B cell (primary cell): ENCODE results near the gene NUMB.

Experiments used
- CTCF ChIP-seq: fragments of 200-600 bp; IDR thresholded peaks from one replicate; pipeline ENCODE4 v1.8.0; 2022; ENCODE audit warnings: antibody characterized with exemption, mild to moderate bottlenecking
- EZH2 ChIP-seq: IDR thresholded peaks from 2 replicates; pipeline ENCODE4 v1.6.1; 2012; ENCODE audit warnings: borderline replicate concordance, low read depth, mild to moderate bottlenecking, moderate library complexity, low read length; ENCODE audit not compliant: insufficient read depth, poor library complexity, severe bottlenecking

DNA sequence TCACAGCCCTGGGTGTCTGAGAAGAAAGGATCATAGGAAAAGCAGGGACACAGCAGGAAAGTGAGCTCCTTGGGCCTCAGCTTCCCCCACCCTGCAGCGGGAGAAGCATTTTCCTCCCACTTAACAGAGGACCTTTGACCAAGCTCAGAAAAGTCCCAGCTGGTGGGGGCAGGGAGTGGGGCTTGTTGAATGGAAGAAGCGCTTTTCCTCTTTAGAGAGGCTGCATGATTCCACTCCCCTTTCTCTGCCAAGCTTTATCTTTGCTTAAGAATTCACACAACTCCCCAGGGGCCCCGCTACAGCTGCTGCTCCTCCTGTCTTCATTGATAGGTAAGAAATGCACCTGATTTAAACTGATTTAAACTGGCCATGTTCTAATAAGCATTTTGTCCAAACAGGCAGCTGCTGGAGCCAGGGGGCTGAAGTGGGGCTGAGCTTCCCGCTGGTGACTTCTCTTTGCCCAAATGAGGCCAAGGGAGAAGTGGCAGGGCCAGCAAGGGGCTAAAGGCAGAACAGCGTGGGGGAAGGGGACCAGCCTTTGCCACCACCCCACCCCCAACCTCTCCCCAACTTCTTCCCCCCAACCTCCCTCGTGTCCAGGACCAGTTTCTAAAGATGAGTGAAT is 222.7 kb downstream of the NUMB start:
- TF ChIP-seq CTCF (no peak), EZH2 (no peak)
